ENCODE data around the gene PDE8A.

PDE8A gene

GRCh38 chr15:85097250-85097649 is 115.6 kb downstream of the PDE8A start:
- no peak for DNase-seq

- no peak for DNase-seq
Observed at GRCh38 chr15:85097725-85098124, 116.1 kb downstream of the PDE8A start.

- DNase-seq = no peak
Observed at GRCh38 chr15:85099195-85099803, 117.6 kb downstream of the PDE8A start.

- DNase-seq = no peak
Observed at GRCh38 chr15:85100186-85100937, 118.7 kb downstream of the PDE8A start.

GRCh38 chr15:85104584-85104983 is 122.9 kb downstream of the PDE8A start:
- no peak for DNase-seq

GRCh38 chr15:85108136-85108535 is 126.5 kb downstream of the PDE8A start:
- no peak for DNase-seq

- no peak for DNase-seq
Observed at GRCh38 chr15:85109333-85109732, 127.7 kb downstream of the PDE8A start.

- no peak for DNase-seq
Observed at GRCh38 chr15:85112997-85113396, 131.3 kb downstream of the PDE8A start.

- DNase-seq = no peak
Observed at GRCh38 chr15:85114886-85115285, 133.2 kb downstream of the PDE8A start.

GRCh38 chr15:85116066-85116465 is 134.4 kb downstream of the PDE8A start:
- no peak for DNase-seq

- DNase-seq = no peak
Observed at GRCh38 chr15:85116494-85116893, 134.8 kb downstream of the PDE8A start.

- no peak for DNase-seq
Observed at GRCh38 chr15:85116925-85117646, 135.4 kb downstream of the PDE8A start.

GRCh38 chr15:85118173-85118572 is 136.5 kb downstream of the PDE8A start:
- DNase-seq = no peak

GRCh38 chr15:85118581-85118980 is 136.9 kb downstream of the PDE8A start:
- DNase-seq = no peak

- DNase-seq = no peak
Observed at GRCh38 chr15:85120351-85121113, 138.9 kb downstream of the PDE8A start.

GRCh38 chr15:85124173-85124572 is 142.5 kb downstream of the PDE8A start:
- DNase-seq = no peak

GRCh38 chr15:85125056-85125661 is 143.5 kb downstream of the PDE8A start:
- DNase-seq = no peak

GRCh38 chr15:85128621-85129020 is 147.0 kb downstream of the PDE8A start:
- no peak for DNase-seq

GRCh38 chr15:85129881-85130280 is 148.2 kb downstream of the PDE8A start:
- DNase-seq = no peak

GRCh38 chr15:85131915-85132314 is 150.3 kb downstream of the PDE8A start:
- no peak for DNase-seq

GRCh38 chr15:85133709-85134108 is 152.1 kb downstream of the PDE8A start:
- DNase-seq = no peak

- peak; percentile 5 for DNase-seq
Observed at GRCh38 chr15:85137489-85138168, 156.0 kb downstream of the PDE8A start.

Data from NCI-H2081 treated with DMSO at 0.1 percent for 48 hours (cell line).